Measurements from ENCODE around the gene CCNL1. TPM values are rescaled to one million over a fixed set of nuclear protein-coding genes. Genes with fewer than 3 reads are reported as not detected.

CCNL1 gene
- total RNA-seq, 1 experiment from 2014 or later, result 118 TPM

GRCh38 chr3:157204431-157204830 is 44.5 kb upstream of the CCNL1 start:
- BruUV-seq (replicated peaks), result no TSS peak
- no peak overlapping the region for H3K4me3 ChIP-seq (ENCODE audit: low read depth in 2 of 2, low read length in 2 of 2)
- in situ Hi-C loops (cut with HindIII; ENCODE audit: low pct_unique_long_range_greater_than_20kb, low sequenced_read_pairs) (no loop called here), intact Hi-C loops (cut with micrococcal nuclease; ENCODE audit: unreplicated experiment) (loop anchor here (1.0 to 5.0 kb wide), 3 partner anchors 242 to 368 kb away; no protein-coding TSS in a partner anchor)
- TF ChIP-seq POLR2AphosphoS5 (IDR thresholded peaks at IDR 0.05; ENCODE audit: low read depth, low read length) (no peak), TCF7L2 (IDR thresholded peaks at IDR 0.05; ENCODE audit: low read depth, low read length) (no peak), CTCF (IDR thresholded peaks at IDR 0.05) (peak; percentile 60; the same call in 1 of the 2 replicates), REST (IDR thresholded peaks at IDR 0.05; ENCODE audit: insufficient read depth in 1 of 2, low read depth in 2 of 2, low read length in 1 of 2) (no peak), SIN3A (IDR thresholded peaks at IDR 0.05; ENCODE audit: borderline replicate concordance, insufficient read depth, low read depth, low read length) (no peak)
- peaks cover 2% of the 10 kb centered on the region; the same call in 1 of the 2 replicates for H3K27me3 ChIP-seq (ENCODE audit: control insufficient read depth, insufficient read depth, low read length)
- ChIA-PET POLR2A (no interaction called here), CTCF (interaction anchor here (0.6 to 1.0 kb wide), 3 partner anchors 75 to 1160 kb away, joined by 3 to 4 read pairs (median 3); no protein-coding TSS in a partner anchor)
- no peaks in the 10 kb centered on the region for H3K4me1 ChIP-seq (ENCODE audit: control insufficient read depth, insufficient read depth, low read length)
- DNase-seq (ENCODE audit: low read depth, low spot score) (peak; percentile 22), ATAC-seq (no peak)
- no peaks in the 10 kb centered on the region for H3K36me3 ChIP-seq (ENCODE audit: control insufficient read depth, insufficient read depth, low read length)
- no peaks in the 10 kb centered on the region for H3K9me3 ChIP-seq (ENCODE audit: control insufficient read depth, insufficient read depth, low read depth, low read length)
- H3K27ac ChIP-seq (ENCODE audit: low read length), result no peak overlapping the region

- ATAC-seq, result peak; percentile 77
Measured at GRCh38 chr3:157201648-157202278, 41.8 kb upstream of the CCNL1 start.

More at GRCh38 chr3:157201648-157202278, 41.8 kb upstream of the CCNL1 start:
- DNase-seq (ENCODE audit: low read depth, low spot score), result peak; percentile 33
- in situ Hi-C loops (cut with HindIII; ENCODE audit: low pct_unique_long_range_greater_than_20kb, low sequenced_read_pairs), result no loop called here
- intact Hi-C loops (cut with micrococcal nuclease; ENCODE audit: unreplicated experiment), result loop anchor here (5.0 kb wide), 1 partner anchor 371 kb away; no protein-coding TSS in a partner anchor
- ChIA-PET POLR2A (interaction anchor here (0.6 to 1.1 kb wide), 5 partner anchors 10 to 493 kb away, joined by 3 to 4 read pairs (median 3); no protein-coding TSS in a partner anchor), CTCF (interaction anchor here (0.7 to 1.5 kb wide), 3 partner anchors 27 to 331 kb away, joined by 3 to 6 read pairs (median 4); no protein-coding TSS in a partner anchor)
- Histone ChIP-seq H3K36me3 (ENCODE audit: control insufficient read depth, insufficient read depth, low read length) (no peaks in the 10 kb centered on the region), H3K27me3 (ENCODE audit: control insufficient read depth, insufficient read depth, low read length) (peaks cover 2% of the 10 kb centered on the region; the same call in 1 of the 2 replicates), H3K27ac (ENCODE audit: low read length) (no peak overlapping the region), H3K4me1 (ENCODE audit: control insufficient read depth, insufficient read depth, low read length) (no peaks in the 10 kb centered on the region), H3K9me3 (ENCODE audit: control insufficient read depth, insufficient read depth, low read depth, low read length) (no peaks in the 10 kb centered on the region), H3K4me3 (ENCODE audit: low read depth in 2 of 2, low read length in 2 of 2) (no peak overlapping the region)
- peak; percentile 77 for TF ChIP-seq CTCF (IDR thresholded peaks at IDR 0.05)
- no peak for TF ChIP-seq TCF7L2 (IDR thresholded peaks at IDR 0.05; ENCODE audit: low read depth, low read length)
- BruUV-seq (replicated peaks), result no TSS peak

Measured in Panc1 (cell line).